Suprapubic skin (tissue), 4 donors: ENCODE measurements around the gene KIAA1217. TPM values are rescaled to one million over a fixed set of nuclear protein-coding genes. Genes with fewer than 3 reads are reported as not detected.

ENCODE experiments used
- DNase-seq, 2 donors: peaks; one replicate each; pipeline ENCODE4 v3.0.0-alpha.2; 2019; ENCODE audit warnings: low spot score in 2 of 2
- H3K27ac ChIP-seq: fragments of 200-600 bp; sonication (generic); one replicate; pipeline ENCODE4 v1.5.1; 2019
- H3K27me3 ChIP-seq: fragments of 200-600 bp; sonication (generic); one replicate; pipeline ENCODE4 v1.5.1; 2019
- H3K36me3 ChIP-seq: fragments of 200-600 bp; sonication (generic); one replicate; pipeline ENCODE4 v1.5.1; 2019
- H3K4me1 ChIP-seq: fragments of 200-600 bp; sonication (generic); one replicate; pipeline ENCODE4 v1.5.1; 2019
- H3K4me3 ChIP-seq: fragments of 200-600 bp; sonication (generic); one replicate; pipeline ENCODE4 v1.5.1; 2019; ENCODE audit warnings: mild to moderate bottlenecking
- H3K9me3 ChIP-seq: fragments of 200-600 bp; sonication (generic); one replicate; pipeline ENCODE4 v1.5.1; 2019
- EP300 ChIP-seq: sonication (generic); formaldehyde crosslinking; IDR thresholded peaks from one replicate; pipeline ENCODE4 v1.6.1; 2017; ENCODE audit warnings: antibody characterized with exemption
- POLR2A ChIP-seq, 2 donors: fragments of 450-650 bp; IDR thresholded peaks; one replicate each; pipeline ENCODE4 v1.6.1; 2017; ENCODE audit warnings: antibody characterized with exemption in 2 of 2, mild to moderate bottlenecking in 2 of 2, moderate library complexity in 2 of 2
- POLR2AphosphoS5 ChIP-seq, 3 donors: sonication (generic); formaldehyde crosslinking; IDR thresholded peaks; one replicate each; pipeline ENCODE4 v1.6.1; 2017; ENCODE audit warnings: antibody characterized with exemption in 3 of 3
- WGBS: methylation state at CpG from one replicate; pipeline ENCODE4 v1.1.5; 2018; 5-methylcytosine and 5-hydroxymethylcytosine counted together
- total RNA-seq, 4 donors: library from RNA; depleted of rRNA; stranded (reverse); fragments of >200 nt; gene quantifications; one replicate each; pipeline ENCODE4 v1.1.0, GENCODE V29; 2016
- TF ChIP-seq, protein P1 (sequence below), 2 donors: fragments of 200-600 bp in 1 of 2; fragments of 450-650 bp in 1 of 2; sonication (generic) in 1 of 2; IDR thresholded peaks; one replicate each; pipeline ENCODE4 v1.5.1; 2016 to 2019; ENCODE audit warnings: antibody characterized with exemption in 2 of 2, mild to moderate bottlenecking in 1 of 2, moderate library complexity in 1 of 2

KIAA1217 gene
- total RNA-seq, 4 donors from 2014 or later, result 59.2 to 109 (median 72.1) TPM

DNA sequence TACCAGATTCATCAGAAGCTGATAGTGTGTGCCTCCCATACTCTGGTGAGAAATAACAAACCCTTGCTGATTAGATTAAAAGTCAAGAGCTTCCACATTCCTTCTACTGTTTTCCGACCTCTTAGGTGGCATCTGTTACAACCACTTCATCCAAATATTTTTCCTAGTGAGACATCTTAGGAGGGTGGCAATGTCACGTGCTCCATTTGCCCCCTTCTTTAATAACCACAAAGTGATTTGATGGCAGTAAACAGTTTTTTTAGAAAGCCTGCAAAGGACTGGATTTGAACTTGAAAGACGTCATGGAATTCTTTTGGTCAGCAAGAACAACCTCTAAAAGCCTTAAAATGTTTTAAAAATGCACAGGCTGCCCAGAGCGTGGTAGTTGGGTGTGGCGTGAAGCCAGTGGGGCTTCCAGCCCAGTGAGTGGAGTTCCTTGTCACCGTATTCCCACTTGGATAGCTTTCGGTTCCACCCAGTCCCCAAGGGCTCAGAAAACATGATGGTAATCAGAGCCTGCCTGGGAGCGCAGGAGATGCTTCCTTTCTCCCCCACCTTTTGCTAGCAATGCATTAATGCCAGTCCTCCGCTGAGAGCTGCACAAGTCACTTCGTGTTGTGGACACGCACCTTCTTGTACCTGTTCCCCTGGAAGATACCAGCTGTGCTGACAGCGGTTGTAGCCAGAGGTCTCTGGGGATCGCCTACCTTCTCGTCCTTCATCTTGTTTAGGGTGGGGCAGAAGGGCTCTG lies 256.4 kb downstream of the KIAA1217 start:
- WGBS, result 50% methylated on average over 14 of the region's 14 CpGs
- Histone ChIP-seq H3K36me3 (no peaks in the 10 kb centered on the region), H3K4me1 (peaks cover 42% of the 10 kb centered on the region), H3K27me3 (no peaks in the 10 kb centered on the region), H3K27ac (peak overlapping the region; percentile 84), H3K4me3 (peak overlapping the region; percentile 5), H3K9me3 (no peaks in the 10 kb centered on the region)
- DNase-seq, result no peak
- TF ChIP-seq POLR2AphosphoS5 (IDR thresholded peaks at IDR 0.05), result peak in 2 of 3 donors; percentile 19 to 50
- no peak for TF ChIP-seq EP300

DNA sequence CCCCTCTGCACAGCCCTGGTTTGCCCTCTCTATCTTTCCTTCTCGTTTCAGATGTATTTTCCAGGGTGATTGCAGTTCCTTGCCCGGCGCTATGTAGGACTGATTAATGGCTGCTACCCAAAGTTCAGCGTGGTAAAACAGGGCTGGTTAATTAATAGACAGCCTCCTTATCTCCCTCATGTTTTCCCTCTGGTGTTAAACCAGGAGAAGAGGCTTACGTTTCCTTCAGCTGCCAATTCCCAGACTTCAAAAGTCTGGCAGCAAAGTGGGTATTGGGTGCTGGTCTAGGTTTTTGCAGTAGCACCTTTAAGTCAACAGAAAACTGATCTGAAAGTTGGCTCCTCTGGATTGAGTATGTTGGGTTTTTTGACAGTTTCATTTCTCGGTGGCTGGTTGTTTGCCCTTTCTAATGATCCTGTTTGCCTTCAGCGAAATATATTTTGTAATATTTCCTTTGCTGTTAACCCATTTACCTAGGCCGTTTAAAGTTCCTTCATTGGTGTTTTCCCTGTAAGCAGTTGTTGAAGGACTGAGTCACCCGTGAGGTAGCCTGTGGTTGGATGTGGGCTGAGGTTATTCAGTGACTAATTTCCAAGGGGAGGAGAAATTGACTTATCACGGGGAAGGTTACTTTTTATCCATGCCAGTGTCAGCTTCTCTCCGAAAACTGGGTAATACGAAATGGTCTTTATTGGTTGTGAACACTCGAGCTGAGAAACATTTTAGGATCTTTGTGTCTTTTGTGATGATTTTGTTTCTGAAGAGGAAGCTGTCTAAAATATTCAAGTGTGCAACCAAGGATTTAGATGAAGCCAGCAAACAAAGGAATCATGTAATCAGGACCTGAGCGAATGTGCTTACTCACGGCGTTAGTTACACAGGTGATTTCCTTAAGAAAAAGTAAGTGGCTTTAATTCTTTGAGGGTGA lies 257.2 kb downstream of the KIAA1217 start:
- H3K4me1 ChIP-seq, result peaks cover 42% of the 10 kb centered on the region
- no peaks in the 10 kb centered on the region for H3K36me3 ChIP-seq
- WGBS, result 45% methylated on average over 16 of the region's 16 CpGs
- peak overlapping the region; percentile 84 for H3K27ac ChIP-seq
- no peaks in the 10 kb centered on the region for H3K9me3 ChIP-seq
- H3K27me3 ChIP-seq, result no peaks in the 10 kb centered on the region
- TF ChIP-seq, protein P1, sequence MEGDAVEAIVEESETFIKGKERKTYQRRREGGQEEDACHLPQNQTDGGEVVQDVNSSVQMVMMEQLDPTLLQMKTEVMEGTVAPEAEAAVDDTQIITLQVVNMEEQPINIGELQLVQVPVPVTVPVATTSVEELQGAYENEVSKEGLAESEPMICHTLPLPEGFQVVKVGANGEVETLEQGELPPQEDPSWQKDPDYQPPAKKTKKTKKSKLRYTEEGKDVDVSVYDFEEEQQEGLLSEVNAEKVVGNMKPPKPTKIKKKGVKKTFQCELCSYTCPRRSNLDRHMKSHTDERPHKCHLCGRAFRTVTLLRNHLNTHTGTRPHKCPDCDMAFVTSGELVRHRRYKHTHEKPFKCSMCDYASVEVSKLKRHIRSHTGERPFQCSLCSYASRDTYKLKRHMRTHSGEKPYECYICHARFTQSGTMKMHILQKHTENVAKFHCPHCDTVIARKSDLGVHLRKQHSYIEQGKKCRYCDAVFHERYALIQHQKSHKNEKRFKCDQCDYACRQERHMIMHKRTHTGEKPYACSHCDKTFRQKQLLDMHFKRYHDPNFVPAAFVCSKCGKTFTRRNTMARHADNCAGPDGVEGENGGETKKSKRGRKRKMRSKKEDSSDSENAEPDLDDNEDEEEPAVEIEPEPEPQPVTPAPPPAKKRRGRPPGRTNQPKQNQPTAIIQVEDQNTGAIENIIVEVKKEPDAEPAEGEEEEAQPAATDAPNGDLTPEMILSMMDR (IDR thresholded peaks at IDR 0.05), result no peak
- TF ChIP-seq POLR2A (IDR thresholded peaks at IDR 0.05) (no peak), EP300 (no peak), POLR2AphosphoS5 (IDR thresholded peaks at IDR 0.05) (no peak)
- no peak for DNase-seq
- peak overlapping the region; percentile 5 for H3K4me3 ChIP-seq

DNA sequence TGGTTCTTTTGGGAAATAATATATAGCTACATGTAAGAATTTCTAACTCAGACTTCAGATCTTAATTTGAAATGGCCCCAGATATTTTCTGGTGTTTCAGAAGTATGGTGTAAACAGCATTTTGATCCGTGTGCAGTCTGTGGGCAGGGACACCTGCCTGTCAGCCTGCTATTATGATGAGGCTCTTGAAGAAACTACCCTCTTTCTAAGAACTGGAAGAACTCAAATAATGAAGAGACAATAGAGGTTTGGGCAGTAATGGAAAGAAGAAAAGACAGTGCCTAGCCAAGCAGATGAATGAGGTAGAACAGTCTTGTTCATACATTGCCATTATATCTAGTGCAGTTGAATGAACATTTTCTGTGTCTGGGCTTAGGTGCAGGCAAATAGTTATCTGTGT lies 258.2 kb downstream of the KIAA1217 start:
- peak overlapping the region; percentile 5 for H3K4me3 ChIP-seq
- no peaks in the 10 kb centered on the region for H3K9me3 ChIP-seq
- WGBS, result 55% methylated on average over 1 of the region's 1 CpG
- H3K4me1 ChIP-seq, result peaks cover 42% of the 10 kb centered on the region
- no peak overlapping the region for H3K27ac ChIP-seq
- H3K36me3 ChIP-seq, result no peaks in the 10 kb centered on the region
- TF ChIP-seq POLR2AphosphoS5 (IDR thresholded peaks at IDR 0.05), result no peak
- no peak for TF ChIP-seq EP300
- TF ChIP-seq, protein P1 (IDR thresholded peaks at IDR 0.05), result no peak
- TF ChIP-seq POLR2A (IDR thresholded peaks at IDR 0.05), result no peak
- H3K27me3 ChIP-seq, result no peaks in the 10 kb centered on the region
- DNase-seq, result no peak

DNA sequence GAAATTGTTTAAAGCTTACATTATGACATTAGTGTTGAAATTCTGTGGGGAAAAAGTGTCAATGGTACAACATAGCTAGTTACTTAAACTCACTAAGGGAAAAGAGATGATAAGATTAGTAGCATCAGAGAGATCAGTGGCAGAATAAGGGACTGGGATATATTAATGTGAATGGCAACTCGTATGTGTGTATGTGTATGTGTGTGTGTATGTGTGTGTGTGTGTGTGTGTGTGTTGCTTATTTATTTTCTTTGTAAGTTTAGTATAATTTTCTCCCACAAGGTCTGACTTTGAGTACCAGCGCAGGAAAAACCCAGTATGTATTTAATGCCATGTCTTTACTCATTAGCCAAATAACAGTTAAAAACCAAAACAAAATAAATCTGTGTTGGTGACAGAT lies 258.7 kb downstream of the KIAA1217 start:
- Histone ChIP-seq H3K4me1 (peaks cover 42% of the 10 kb centered on the region), H3K27ac (no peak overlapping the region), H3K36me3 (peaks cover 4% of the 10 kb centered on the region), H3K9me3 (no peaks in the 10 kb centered on the region), H3K27me3 (no peaks in the 10 kb centered on the region), H3K4me3 (peak overlapping the region; percentile 5)
- TF ChIP-seq EP300 (no peak), POLR2A (IDR thresholded peaks at IDR 0.05) (no peak), POLR2AphosphoS5 (IDR thresholded peaks at IDR 0.05) (no peak)
- TF ChIP-seq, protein P1 (IDR thresholded peaks at IDR 0.05), result no peak
- WGBS, result 62% methylated on average over 2 of the region's 2 CpGs
- DNase-seq, result no peak

DNA sequence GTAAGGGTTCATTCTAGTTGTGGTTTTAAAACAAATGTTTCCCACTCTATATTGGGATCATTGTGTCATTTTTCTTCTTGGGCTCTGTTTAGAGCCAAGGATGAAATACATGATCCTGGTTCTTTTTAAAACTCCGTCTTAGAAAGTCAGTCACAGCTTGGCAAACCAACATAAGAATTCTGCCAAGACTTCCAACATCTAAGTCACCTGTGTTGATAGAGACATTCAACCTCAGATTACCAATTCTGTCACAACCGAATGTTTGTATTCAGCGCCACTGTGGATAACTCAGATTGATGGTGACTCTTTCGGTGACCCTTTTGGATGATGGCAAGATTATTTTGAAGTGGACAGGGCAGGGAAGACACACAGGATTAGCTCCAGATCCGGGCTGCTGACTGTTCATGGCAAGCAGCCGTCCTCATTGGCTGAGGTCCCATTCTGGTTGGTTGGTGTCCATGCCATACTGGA lies 259.4 kb downstream of the KIAA1217 start:
- TF ChIP-seq POLR2A (IDR thresholded peaks at IDR 0.05), result no peak
- no peak for TF ChIP-seq EP300
- TF ChIP-seq, protein P1 (IDR thresholded peaks at IDR 0.05), result no peak
- no peak for TF ChIP-seq POLR2AphosphoS5 (IDR thresholded peaks at IDR 0.05)
- H3K27me3 ChIP-seq, result no peaks in the 10 kb centered on the region
- H3K27ac ChIP-seq, result no peak overlapping the region
- 35% methylated on average over 6 of the region's 6 CpGs for WGBS
- H3K9me3 ChIP-seq, result no peaks in the 10 kb centered on the region
- no peak for DNase-seq
- H3K36me3 ChIP-seq, result peaks cover 11% of the 10 kb centered on the region
- peaks cover 36% of the 10 kb centered on the region for H3K4me1 ChIP-seq
- H3K4me3 ChIP-seq, result peak overlapping the region; percentile 8
